Measurements from ENCODE around the gene NKD1.

NKD1 gene

DNA sequence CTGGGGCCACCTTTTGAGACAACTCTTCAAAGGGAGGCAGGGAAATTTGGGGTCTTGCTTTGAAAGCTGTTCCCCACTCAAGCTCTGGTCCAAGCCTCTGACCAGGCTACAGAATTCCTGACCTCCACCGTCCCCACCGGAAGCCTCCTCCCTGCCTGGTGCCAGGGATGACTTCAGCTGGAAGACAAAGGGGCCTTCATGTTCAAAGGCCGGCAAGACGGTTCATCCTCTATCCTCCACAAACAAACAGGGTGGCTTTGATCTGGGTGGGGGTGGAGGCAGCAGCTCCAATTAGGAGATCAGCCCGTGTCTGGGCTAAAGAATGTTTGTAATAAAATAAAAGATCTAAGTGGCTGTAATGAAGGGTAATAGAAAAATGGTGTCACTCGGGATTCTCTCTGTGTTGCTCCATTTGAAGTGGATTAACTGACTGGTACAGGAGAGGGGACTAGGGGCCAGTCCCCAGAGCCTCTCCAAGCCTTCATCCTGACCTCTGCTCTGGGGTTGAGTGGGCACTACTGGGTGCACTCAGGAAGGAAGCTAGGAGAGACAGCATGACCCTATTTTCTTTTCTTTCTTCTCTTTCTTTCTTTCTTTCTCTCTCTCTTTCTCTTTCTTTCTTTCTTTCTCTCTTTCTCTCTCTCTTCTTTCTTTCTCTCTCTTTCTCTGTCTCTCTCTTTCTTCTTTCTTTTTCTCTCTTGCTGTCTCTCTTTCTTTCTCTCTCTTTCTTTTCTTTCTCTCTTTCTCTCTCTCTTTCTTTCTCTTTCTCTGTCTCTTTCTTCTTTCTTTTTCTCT is 27.5 kb upstream of the NKD1 start:
- H3K27me3 ChIP-seq (replicated peaks; ENCODE audit: insufficient read depth, low read length), result no peaks in the 10 kb centered on the region
- no peaks in the 10 kb centered on the region for H3F3A ChIP-seq (ENCODE audit: insufficient read depth, low read length)
- no peak for DNase-seq
- no peaks in the 10 kb centered on the region for H4K20me1 ChIP-seq (ENCODE audit: insufficient read depth, low read length)
- no peaks in the 10 kb centered on the region for H3K9me3 ChIP-seq (replicated peaks; ENCODE audit: insufficient read depth, low read length)
- H3K9ac ChIP-seq (ENCODE audit: low read length), result no peak overlapping the region
- H3K27ac ChIP-seq (ENCODE audit: low read length), result no peak overlapping the region
- no peaks in the 10 kb centered on the region for H3K9me2 ChIP-seq (replicated peaks; ENCODE audit: insufficient read depth, low read length)
- H3K4me3 ChIP-seq (ENCODE audit: low read length), result no peak overlapping the region
- no peaks in the 10 kb centered on the region for H3K36me3 ChIP-seq (replicated peaks; ENCODE audit: insufficient read depth, low read length)
- H2AFZ ChIP-seq (ENCODE audit: low read length), result no peak overlapping the region
- TF ChIP-seq EZH2phosphoT487 (IDR thresholded peaks at IDR 0.05; ENCODE audit: low read length) (no peak), EZH2 (optimal IDR thresholded peaks at IDR 0.05; ENCODE audit: low read depth, low read length) (no peak)
- TF ChIP-seq, protein P1, sequence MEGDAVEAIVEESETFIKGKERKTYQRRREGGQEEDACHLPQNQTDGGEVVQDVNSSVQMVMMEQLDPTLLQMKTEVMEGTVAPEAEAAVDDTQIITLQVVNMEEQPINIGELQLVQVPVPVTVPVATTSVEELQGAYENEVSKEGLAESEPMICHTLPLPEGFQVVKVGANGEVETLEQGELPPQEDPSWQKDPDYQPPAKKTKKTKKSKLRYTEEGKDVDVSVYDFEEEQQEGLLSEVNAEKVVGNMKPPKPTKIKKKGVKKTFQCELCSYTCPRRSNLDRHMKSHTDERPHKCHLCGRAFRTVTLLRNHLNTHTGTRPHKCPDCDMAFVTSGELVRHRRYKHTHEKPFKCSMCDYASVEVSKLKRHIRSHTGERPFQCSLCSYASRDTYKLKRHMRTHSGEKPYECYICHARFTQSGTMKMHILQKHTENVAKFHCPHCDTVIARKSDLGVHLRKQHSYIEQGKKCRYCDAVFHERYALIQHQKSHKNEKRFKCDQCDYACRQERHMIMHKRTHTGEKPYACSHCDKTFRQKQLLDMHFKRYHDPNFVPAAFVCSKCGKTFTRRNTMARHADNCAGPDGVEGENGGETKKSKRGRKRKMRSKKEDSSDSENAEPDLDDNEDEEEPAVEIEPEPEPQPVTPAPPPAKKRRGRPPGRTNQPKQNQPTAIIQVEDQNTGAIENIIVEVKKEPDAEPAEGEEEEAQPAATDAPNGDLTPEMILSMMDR (IDR thresholded peaks at IDR 0.05; ENCODE audit: low read length), result no peak
- H3K4me2 ChIP-seq (ENCODE audit: low read depth, low read length), result no peak overlapping the region
- H3K4me1 ChIP-seq (ENCODE audit: low read length), result no peaks in the 10 kb centered on the region
- no peaks in the 10 kb centered on the region for H3K79me2 ChIP-seq (ENCODE audit: low read length)

DNA sequence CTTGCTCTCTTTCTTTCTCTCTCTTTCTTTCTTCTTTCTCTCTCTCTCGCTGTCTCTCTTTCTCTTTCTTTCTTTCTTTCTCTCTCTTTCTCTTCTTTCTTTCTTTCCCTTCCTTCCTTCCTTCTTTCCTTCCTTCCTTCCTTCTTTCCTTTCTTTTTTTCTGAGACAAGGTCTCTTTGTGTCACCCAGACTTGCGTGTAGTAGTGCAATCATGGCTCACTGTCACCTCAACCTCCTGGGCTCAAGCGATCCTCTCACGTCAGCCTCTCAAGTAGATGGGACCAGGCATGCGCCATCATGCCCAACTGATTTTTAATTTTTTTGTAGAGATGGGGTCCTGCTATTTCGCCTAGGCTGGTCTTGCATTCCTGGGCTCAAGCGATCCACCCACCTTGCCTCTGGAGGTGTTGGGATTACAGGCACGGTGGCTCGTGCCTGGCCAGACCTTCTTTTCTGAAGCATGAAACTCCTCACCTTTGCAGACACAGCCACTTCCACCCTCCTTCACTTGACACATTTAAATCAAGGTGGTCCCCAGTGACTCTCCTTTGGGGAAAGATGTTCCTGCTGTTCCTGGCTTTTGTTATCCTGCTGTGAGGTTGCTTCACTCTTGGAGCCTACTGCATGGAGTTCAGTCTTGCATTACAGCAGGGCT is 26.8 kb upstream of the NKD1 start:
- Histone ChIP-seq H3K9ac (ENCODE audit: low read length) (no peak overlapping the region), H3K4me1 (ENCODE audit: low read length) (no peaks in the 10 kb centered on the region), H3K4me3 (ENCODE audit: low read length) (no peak overlapping the region), H3K9me2 (replicated peaks; ENCODE audit: insufficient read depth, low read length) (no peaks in the 10 kb centered on the region), H3F3A (ENCODE audit: insufficient read depth, low read length) (no peaks in the 10 kb centered on the region), H2AFZ (ENCODE audit: low read length) (no peak overlapping the region), H3K9me3 (replicated peaks; ENCODE audit: insufficient read depth, low read length) (no peaks in the 10 kb centered on the region), H3K27me3 (replicated peaks; ENCODE audit: insufficient read depth, low read length) (no peaks in the 10 kb centered on the region), H3K36me3 (replicated peaks; ENCODE audit: insufficient read depth, low read length) (no peaks in the 10 kb centered on the region), H3K27ac (ENCODE audit: low read length) (no peak overlapping the region), H3K4me2 (ENCODE audit: low read depth, low read length) (no peak overlapping the region), H3K79me2 (ENCODE audit: low read length) (no peaks in the 10 kb centered on the region), H4K20me1 (ENCODE audit: insufficient read depth, low read length) (no peaks in the 10 kb centered on the region)
- TF ChIP-seq EZH2 (optimal IDR thresholded peaks at IDR 0.05; ENCODE audit: low read depth, low read length) (no peak), EZH2phosphoT487 (IDR thresholded peaks at IDR 0.05; ENCODE audit: low read length) (no peak)
- TF ChIP-seq, protein P1 (IDR thresholded peaks at IDR 0.05; ENCODE audit: low read length), result no peak
- no peak for DNase-seq

DNA sequence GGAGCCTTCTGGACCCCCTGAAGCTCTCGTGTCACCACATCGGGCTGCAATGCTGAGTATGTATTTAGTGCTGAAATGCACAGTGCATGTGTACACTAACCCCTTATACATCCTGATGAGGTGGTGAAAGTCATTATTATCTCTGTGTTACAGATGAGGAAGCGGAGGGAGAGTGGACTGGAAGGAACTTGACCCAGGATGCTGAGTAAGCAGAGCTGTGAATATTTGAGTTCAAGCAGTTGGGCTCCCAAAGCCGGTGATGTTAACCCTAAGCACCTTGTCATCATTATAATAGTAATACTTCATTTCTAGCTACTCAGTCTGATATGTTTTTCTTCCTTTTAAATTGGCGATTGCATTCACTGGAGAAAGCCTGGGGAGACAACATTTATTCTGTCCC is 25.9 kb upstream of the NKD1 start:
- H3K79me2 ChIP-seq (ENCODE audit: low read length), result no peaks in the 10 kb centered on the region
- H3K9me3 ChIP-seq (replicated peaks; ENCODE audit: insufficient read depth, low read length), result no peaks in the 10 kb centered on the region
- no peaks in the 10 kb centered on the region for H3K4me1 ChIP-seq (ENCODE audit: low read length)
- H3F3A ChIP-seq (ENCODE audit: insufficient read depth, low read length), result no peaks in the 10 kb centered on the region
- no peak overlapping the region for H3K9ac ChIP-seq (ENCODE audit: low read length)
- H4K20me1 ChIP-seq (ENCODE audit: insufficient read depth, low read length), result no peaks in the 10 kb centered on the region
- H2AFZ ChIP-seq (ENCODE audit: low read length), result no peak overlapping the region
- H3K4me2 ChIP-seq (ENCODE audit: low read depth, low read length), result no peak overlapping the region
- no peak for DNase-seq
- H3K36me3 ChIP-seq (replicated peaks; ENCODE audit: insufficient read depth, low read length), result no peaks in the 10 kb centered on the region
- H3K27me3 ChIP-seq (replicated peaks; ENCODE audit: insufficient read depth, low read length), result no peaks in the 10 kb centered on the region
- H3K4me3 ChIP-seq (ENCODE audit: low read length), result no peak overlapping the region
- TF ChIP-seq EZH2 (optimal IDR thresholded peaks at IDR 0.05; ENCODE audit: low read depth, low read length) (no peak), EZH2phosphoT487 (IDR thresholded peaks at IDR 0.05; ENCODE audit: low read length) (no peak)
- TF ChIP-seq, protein P1 (IDR thresholded peaks at IDR 0.05; ENCODE audit: low read length), result no peak
- H3K9me2 ChIP-seq (replicated peaks; ENCODE audit: insufficient read depth, low read length), result no peaks in the 10 kb centered on the region
- no peak overlapping the region for H3K27ac ChIP-seq (ENCODE audit: low read length)

All from MM.1S (cell line).